Mammary microvascular endothelial cell (primary cell): ENCODE results near the gene TFB2M. TPM values are rescaled to one million over a fixed set of nuclear protein-coding genes. Genes with fewer than 3 reads are reported as not detected.

Experiments used
- total RNA-seq: library from RNA; depleted of rRNA; stranded (reverse); fragments of >200 nt; gene quantifications from 2 replicates; pipeline ENCODE4 v1.2.3, GENCODE V29; 2015

The TFB2M gene, protein sequence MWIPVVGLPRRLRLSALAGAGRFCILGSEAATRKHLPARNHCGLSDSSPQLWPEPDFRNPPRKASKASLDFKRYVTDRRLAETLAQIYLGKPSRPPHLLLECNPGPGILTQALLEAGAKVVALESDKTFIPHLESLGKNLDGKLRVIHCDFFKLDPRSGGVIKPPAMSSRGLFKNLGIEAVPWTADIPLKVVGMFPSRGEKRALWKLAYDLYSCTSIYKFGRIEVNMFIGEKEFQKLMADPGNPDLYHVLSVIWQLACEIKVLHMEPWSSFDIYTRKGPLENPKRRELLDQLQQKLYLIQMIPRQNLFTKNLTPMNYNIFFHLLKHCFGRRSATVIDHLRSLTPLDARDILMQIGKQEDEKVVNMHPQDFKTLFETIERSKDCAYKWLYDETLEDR
- 17.3 and 22.4 TPM in 2 replicates for total RNA-seq

DNA sequence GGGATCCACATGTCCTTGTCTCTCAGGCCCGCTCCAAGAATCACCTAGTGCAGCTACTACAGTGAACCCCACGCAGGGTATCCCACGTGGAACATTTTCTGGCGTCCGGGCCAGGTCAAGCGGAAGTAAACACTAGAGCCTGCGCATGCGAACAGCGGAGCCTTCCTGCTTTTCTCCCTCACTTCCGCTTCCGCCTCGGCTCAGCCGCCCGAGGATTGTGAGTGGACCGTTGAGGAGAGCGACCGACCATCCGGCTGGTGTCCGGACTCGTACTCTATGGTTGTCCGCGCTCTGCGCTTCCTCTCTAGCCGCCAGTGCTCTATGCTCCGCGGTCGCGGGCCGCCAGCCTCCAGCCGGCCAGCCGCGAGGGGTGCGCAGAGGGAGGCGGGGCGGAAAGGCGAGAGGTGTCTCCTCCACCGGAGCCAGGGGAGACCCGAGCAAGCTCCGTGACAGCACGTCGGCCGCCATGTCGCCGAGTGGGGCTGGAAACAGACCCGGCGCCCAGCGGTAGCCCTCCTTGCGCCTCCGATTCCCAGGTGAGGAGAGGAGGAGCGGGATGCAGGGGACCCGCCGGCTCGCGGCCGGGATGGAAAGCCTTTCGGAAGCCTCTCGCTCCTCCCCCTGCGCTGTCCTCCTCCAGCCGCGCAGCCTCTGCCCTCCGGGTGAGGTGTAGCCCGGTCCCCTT is at the start of gene TFB2M, which contains the start of gene CNST:
Gene TFB2M, minus strand, starts transcription at position 134 of the 685 bp plus-strand sequence. Its CDS starts 123 bp downstream, at position 11.
Gene CNST, plus strand, starts transcription at position 329 of the 685 bp plus-strand sequence. CDS start 25,107 bp downstream, outside the sequence.

DNA sequence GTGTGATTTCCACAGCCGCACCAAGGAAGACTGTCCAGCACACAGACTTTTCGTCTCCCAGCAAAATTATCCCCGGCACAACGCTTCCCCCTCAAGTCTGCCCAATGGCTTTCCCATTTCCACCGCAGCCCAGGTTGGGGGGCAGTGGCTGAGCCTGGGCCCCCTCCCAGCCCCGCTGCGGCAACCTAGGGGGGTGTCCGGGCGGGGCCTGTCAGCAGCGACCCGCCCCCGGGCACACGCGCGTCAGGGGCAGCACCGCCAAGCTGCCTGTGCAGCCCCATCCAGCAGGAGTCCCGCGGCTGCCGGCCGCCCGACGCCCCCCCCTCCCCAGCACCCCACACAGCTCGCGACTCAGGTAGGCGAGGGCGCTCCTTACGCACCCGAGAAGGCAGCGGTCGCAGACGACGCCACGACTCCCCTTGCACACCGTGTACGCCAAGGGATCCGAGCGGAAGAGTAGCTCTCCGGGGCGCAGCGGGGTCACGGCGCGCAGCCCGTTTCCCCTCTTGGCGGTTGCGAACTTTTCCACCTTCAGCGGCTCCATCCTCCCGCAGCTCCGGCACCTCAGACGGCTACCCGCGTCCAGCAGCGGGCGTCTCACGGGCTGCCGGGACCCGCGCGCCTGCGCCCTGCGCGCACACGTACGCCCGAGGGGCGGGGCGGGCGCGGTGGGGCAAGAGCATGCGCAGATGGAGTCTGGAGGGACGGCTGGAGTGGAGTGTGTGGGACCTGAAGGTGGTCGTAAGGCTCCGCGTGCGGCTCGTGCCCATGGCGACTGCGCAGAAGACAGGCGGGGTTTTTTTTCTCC is 59.2 kb downstream of the TFB2M start, which contains the start of gene SMYD3:
Gene SMYD3, minus strand, starts transcription at position 606 of the 808 bp plus-strand sequence.

Other genes with a start within 250 kb of the TFB2M start
- 18.3 and 22.2 TPM in 2 replicates for gene SMYD3, start 59.0 kb downstream of the TFB2M start, total RNA-seq
- gene CNST, start 195 bp upstream of the TFB2M start, total RNA-seq, result 13.3 and 16.3 TPM in 2 replicates
- gene SCCPDH, start 158.1 kb upstream of the TFB2M start, total RNA-seq, result 36.3 and 39.9 TPM in 2 replicates